ENCODE data around the gene LRRC4B. TPM values are rescaled to one million over a fixed set of nuclear protein-coding genes. Genes with fewer than 3 reads are reported as not detected.
A peak's percentile ranks its signal among the peaks of the same experiment; 100 is the strongest.
"Not testable (repeated sequence)": the region's sequence is repeated elsewhere in the genome, so short reads cannot be mapped to it uniquely, and the experiment has no call there.

The LRRC4B gene
- total and polyA plus RNA-seq, 2 donors (not counting 1 experiment from before 2014, with no cell fraction given), result 0.02 to 0.17 TPM

DNA sequence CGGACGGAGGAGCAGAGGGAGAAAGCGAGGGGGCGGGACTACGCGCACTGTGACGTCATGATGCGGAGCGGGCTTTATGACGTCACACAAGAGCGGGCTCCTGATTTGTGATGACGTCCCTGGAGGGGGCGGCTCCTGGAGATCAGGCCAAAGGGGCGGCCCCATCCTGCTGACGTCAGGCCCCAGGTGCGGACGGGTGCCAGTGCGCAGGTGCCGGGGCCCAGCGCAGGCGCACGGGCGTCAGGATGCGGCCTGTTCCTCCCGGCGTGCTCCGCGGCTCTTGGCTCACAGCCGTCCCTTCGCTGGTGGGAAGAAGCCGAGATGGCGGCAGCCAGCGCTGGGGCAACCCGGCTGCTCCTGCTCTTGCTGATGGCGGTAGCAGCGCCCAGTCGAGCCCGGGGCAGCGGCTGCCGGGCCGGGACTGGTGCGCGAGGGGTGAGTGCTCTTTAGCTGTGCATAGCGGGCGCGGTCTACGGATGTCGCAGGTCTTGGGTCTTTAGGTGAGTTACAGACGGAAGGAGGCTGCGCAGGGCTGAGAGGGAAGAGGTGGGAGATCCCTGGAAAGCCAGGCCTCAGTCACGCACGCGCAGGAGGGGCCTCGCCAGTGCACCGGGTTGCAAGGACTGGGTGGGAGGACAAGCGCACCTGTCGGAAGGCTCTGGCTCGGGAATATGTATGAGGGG lies 91.9 kb downstream of the LRRC4B start, which contains the start of the genes EMC10 and GARIN5A:
Gene EMC10 (plus strand): TSS at position 284 of the 683 bp plus-strand sequence. CDS start 38 bp downstream, at position 322.
Gene GARIN5A (minus strand): TSS at position 625 of the 683 bp plus-strand sequence. CDS start 460 bp downstream, at position 165.
- Histone ChIP-seq H3K9ac (ENCODE audit: insufficient read depth, low read length) (peak within 1 kb of the TSS; percentile 89), H3K4me1 (ENCODE audit: control insufficient read depth, extremely low read depth, insufficient read depth, low read length) (no peaks in the 10 kb centered on the region), H3K27me3 (ENCODE audit: control insufficient read depth, insufficient read depth, low read length) (no peaks in the 10 kb centered on the region), H3K79me2 (ENCODE audit: control insufficient read depth, insufficient read depth, low read length) (peaks cover 8% of the 10 kb centered on the region), H3K4me3 (replicated peaks in 1 of 4; ENCODE audit: control extremely low read depth in 1 of 4, insufficient read depth in 1 of 4, low read depth in 3 of 4, low read length in 4 of 4) (peak within 1 kb of the TSS; percentile 74 to 96 (median 92)), H2AFZ (ENCODE audit: low read length) (peak within 1 kb of the TSS; percentile 96), H3K4me2 (ENCODE audit: extremely low read depth, insufficient read depth, low read length) (peak within 1 kb of the TSS; percentile 69), H3K9me3 (ENCODE audit: control insufficient read depth, insufficient read depth, low read depth, low read length) (no peaks in the 10 kb centered on the region), H4K20me1 (ENCODE audit: control insufficient read depth, extremely low read depth, insufficient read depth, low read length) (no peaks in the 10 kb centered on the region), H3K36me3 (ENCODE audit: control insufficient read depth, insufficient read depth, low read length) (peaks cover 7% of the 10 kb centered on the region), H3K27ac (ENCODE audit: insufficient read depth, low read length) (peak within 1 kb of the TSS; percentile 63)
- peak; percentile 90 to 95 for DNase-seq (ENCODE audit: low read depth in 2 of 2)
- TF ChIP-seq EZH2 (IDR thresholded peaks at IDR 0.05; ENCODE audit: low read length, missing control alignments), result no peak
- TF ChIP-seq, protein P1, sequence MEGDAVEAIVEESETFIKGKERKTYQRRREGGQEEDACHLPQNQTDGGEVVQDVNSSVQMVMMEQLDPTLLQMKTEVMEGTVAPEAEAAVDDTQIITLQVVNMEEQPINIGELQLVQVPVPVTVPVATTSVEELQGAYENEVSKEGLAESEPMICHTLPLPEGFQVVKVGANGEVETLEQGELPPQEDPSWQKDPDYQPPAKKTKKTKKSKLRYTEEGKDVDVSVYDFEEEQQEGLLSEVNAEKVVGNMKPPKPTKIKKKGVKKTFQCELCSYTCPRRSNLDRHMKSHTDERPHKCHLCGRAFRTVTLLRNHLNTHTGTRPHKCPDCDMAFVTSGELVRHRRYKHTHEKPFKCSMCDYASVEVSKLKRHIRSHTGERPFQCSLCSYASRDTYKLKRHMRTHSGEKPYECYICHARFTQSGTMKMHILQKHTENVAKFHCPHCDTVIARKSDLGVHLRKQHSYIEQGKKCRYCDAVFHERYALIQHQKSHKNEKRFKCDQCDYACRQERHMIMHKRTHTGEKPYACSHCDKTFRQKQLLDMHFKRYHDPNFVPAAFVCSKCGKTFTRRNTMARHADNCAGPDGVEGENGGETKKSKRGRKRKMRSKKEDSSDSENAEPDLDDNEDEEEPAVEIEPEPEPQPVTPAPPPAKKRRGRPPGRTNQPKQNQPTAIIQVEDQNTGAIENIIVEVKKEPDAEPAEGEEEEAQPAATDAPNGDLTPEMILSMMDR (conservative IDR thresholded peaks at IDR 0.05 in 1 of 2, IDR thresholded peaks at IDR 0.05 in 1 of 2; ENCODE audit: low read depth in 1 of 2, low read length in 2 of 2), result no peak

DNA sequence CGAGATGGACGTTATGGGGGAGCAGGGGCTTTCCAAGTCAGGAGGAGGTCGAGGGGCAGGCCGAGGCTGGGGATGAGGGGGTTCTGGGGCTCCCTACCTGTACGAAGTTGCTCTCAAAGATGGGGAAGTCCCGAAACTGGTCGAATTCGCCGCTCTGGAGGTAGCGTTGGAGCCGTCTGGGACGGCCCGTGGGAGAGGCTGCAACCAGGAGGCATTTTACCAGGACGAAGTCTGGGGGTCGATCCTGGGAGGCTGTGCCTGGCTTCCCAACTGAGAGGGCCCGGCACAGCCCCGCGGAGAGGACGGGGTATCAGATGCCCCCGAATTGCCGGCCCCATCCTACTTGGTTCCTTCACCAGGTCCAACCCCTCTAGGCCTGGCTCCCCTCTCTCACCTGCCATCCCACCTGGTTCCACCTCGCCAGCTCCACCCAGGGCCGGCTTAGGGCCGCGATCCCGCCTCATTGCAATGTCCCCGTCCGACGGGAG lies 92.5 kb downstream of the LRRC4B start:
- Histone ChIP-seq H3K9me3 (ENCODE audit: control insufficient read depth, insufficient read depth, low read depth, low read length) (no peaks in the 10 kb centered on the region), H2AFZ (ENCODE audit: low read length) (no peak overlapping the region), H3K4me3 (replicated peaks in 1 of 4; ENCODE audit: control extremely low read depth in 1 of 4, insufficient read depth in 1 of 4, low read depth in 3 of 4, low read length in 4 of 4) (peak overlapping the region in 1 of 4 experiments; percentile 96), H3K27me3 (ENCODE audit: control insufficient read depth, insufficient read depth, low read length) (no peaks in the 10 kb centered on the region), H3K9ac (ENCODE audit: insufficient read depth, low read length) (no peak overlapping the region), H3K27ac (ENCODE audit: insufficient read depth, low read length) (no peak overlapping the region), H3K4me2 (ENCODE audit: extremely low read depth, insufficient read depth, low read length) (no peak overlapping the region), H3K4me1 (ENCODE audit: control insufficient read depth, extremely low read depth, insufficient read depth, low read length) (no peaks in the 10 kb centered on the region), H3K79me2 (ENCODE audit: control insufficient read depth, insufficient read depth, low read length) (peaks cover 8% of the 10 kb centered on the region), H4K20me1 (ENCODE audit: control insufficient read depth, extremely low read depth, insufficient read depth, low read length) (no peaks in the 10 kb centered on the region), H3K36me3 (ENCODE audit: control insufficient read depth, insufficient read depth, low read length) (peaks cover 5% of the 10 kb centered on the region)
- TF ChIP-seq, protein P1 (conservative IDR thresholded peaks at IDR 0.05 in 1 of 2, IDR thresholded peaks at IDR 0.05 in 1 of 2; ENCODE audit: low read depth in 1 of 2, low read length in 2 of 2), result no peak
- TF ChIP-seq EZH2 (IDR thresholded peaks at IDR 0.05; ENCODE audit: low read length, missing control alignments), result no peak
- DNase-seq (ENCODE audit: low read depth in 2 of 2), result no peak

DNA sequence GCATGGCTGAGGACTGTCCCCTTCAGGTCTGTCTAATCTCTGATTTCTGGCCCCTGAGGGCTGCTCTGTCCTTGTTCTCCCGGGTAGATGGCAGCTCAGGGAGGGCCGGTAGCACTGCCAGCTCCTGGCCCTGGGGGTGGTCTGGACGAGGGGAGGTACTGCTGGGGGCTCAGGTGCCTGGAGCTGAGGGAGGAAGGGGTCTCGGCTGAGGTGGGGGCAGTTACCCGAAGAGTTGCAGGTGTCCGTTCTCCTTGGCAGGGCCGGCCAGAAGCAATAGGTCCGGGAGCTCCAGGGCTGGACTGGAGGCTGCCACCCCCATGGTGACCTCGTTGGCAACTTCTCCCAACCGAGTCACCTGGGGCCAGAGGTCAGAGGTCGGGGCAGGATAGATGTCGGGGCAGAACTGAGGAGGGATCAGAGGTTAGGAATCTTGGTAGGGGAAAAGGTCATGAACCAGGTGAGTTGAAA lies 93.1 kb downstream of the LRRC4B start:
- H3K27me3 ChIP-seq (ENCODE audit: control insufficient read depth, insufficient read depth, low read length), result no peaks in the 10 kb centered on the region
- H2AFZ ChIP-seq (ENCODE audit: low read length), result no peak overlapping the region
- no peak overlapping the region for H3K27ac ChIP-seq (ENCODE audit: insufficient read depth, low read length)
- H3K4me3 ChIP-seq (replicated peaks in 1 of 4; ENCODE audit: control extremely low read depth in 1 of 4, insufficient read depth in 1 of 4, low read depth in 3 of 4, low read length in 4 of 4), result no peak overlapping the region
- no peak for TF ChIP-seq EZH2 (IDR thresholded peaks at IDR 0.05; ENCODE audit: low read length, missing control alignments)
- TF ChIP-seq, protein P1 (conservative IDR thresholded peaks at IDR 0.05 in 1 of 2, IDR thresholded peaks at IDR 0.05 in 1 of 2; ENCODE audit: low read depth in 1 of 2, low read length in 2 of 2), result no peak
- H3K4me1 ChIP-seq (ENCODE audit: control insufficient read depth, extremely low read depth, insufficient read depth, low read length), result no peaks in the 10 kb centered on the region
- H3K79me2 ChIP-seq (ENCODE audit: control insufficient read depth, insufficient read depth, low read length), result peaks cover 8% of the 10 kb centered on the region
- no peaks in the 10 kb centered on the region for H3K9me3 ChIP-seq (ENCODE audit: control insufficient read depth, insufficient read depth, low read depth, low read length)
- peaks cover 4% of the 10 kb centered on the region for H3K36me3 ChIP-seq (ENCODE audit: control insufficient read depth, insufficient read depth, low read length)
- H3K9ac ChIP-seq (ENCODE audit: insufficient read depth, low read length), result no peak overlapping the region
- H4K20me1 ChIP-seq (ENCODE audit: control insufficient read depth, extremely low read depth, insufficient read depth, low read length), result no peaks in the 10 kb centered on the region
- no peak for DNase-seq (ENCODE audit: low read depth in 2 of 2)
- no peak overlapping the region for H3K4me2 ChIP-seq (ENCODE audit: extremely low read depth, insufficient read depth, low read length)

DNA sequence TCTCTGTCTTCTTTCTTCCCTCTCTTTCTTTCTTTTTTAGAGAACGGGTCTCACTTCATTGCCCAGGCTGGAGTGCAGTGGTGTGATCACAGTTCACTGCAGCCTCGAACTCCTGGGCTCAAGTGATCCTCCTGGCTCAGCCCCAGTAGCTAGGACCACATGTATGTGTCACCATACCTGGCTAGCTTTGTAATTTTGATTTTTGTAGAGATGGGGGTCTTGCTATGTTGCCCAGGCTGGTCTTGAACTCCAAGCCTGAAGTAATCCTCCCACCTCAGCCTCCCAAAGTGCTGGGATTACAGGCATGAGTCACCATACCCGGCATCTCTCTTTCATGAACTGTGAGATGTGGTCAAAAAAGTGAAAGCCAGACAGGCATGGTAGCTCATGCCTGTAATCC lies 94.9 kb downstream of the LRRC4B start:
- H3K9ac ChIP-seq (ENCODE audit: insufficient read depth, low read length); H3K4me2 ChIP-seq (ENCODE audit: extremely low read depth, insufficient read depth, low read length); H3K36me3 ChIP-seq (ENCODE audit: control insufficient read depth, insufficient read depth, low read length); H2AFZ ChIP-seq (ENCODE audit: low read length); H3K4me3 ChIP-seq (replicated peaks in 1 of 4; ENCODE audit: control extremely low read depth in 1 of 4, insufficient read depth in 1 of 4, low read depth in 3 of 4, low read length in 4 of 4); H3K4me1 ChIP-seq (ENCODE audit: control insufficient read depth, extremely low read depth, insufficient read depth, low read length); DNase-seq (ENCODE audit: low read depth in 2 of 2); H3K27me3 ChIP-seq (ENCODE audit: control insufficient read depth, insufficient read depth, low read length); H3K9me3 ChIP-seq (ENCODE audit: control insufficient read depth, insufficient read depth, low read depth, low read length); H4K20me1 ChIP-seq (ENCODE audit: control insufficient read depth, extremely low read depth, insufficient read depth, low read length); H3K27ac ChIP-seq (ENCODE audit: insufficient read depth, low read length); H3K79me2 ChIP-seq (ENCODE audit: control insufficient read depth, insufficient read depth, low read length): not testable (repeated sequence)

All from fibroblast of lung (primary cell).